ENCODE data around the gene FLT1.
A peak's percentile ranks its signal among the peaks of the same experiment; 100 is the strongest.

FLT1 gene

GRCh38 chr13:28488376-28489005 lies 6.4 kb downstream of the FLT1 start:
- no peak for TF ChIP-seq CTCF (IDR thresholded peaks at IDR 0.05; ENCODE audit: low read depth, low read length)
- DNase-seq (ENCODE audit: extremely low read depth, low read depth): no peak

GRCh38 chr13:28485996-28486543 lies 8.9 kb downstream of the FLT1 start:
- no peak for DNase-seq (ENCODE audit: extremely low read depth, low read depth)
- TF ChIP-seq CTCF (IDR thresholded peaks at IDR 0.05; ENCODE audit: low read depth, low read length): no peak

GRCh38 chr13:28485551-28485950 lies 9.4 kb downstream of the FLT1 start:
- TF ChIP-seq CTCF (IDR thresholded peaks at IDR 0.05; ENCODE audit: low read depth, low read length): no peak
- DNase-seq (ENCODE audit: extremely low read depth, low read depth): no peak

GRCh38 chr13:28485097-28485496 lies 9.8 kb downstream of the FLT1 start:
- TF ChIP-seq CTCF (IDR thresholded peaks at IDR 0.05; ENCODE audit: low read depth, low read length): no peak
- no peak for DNase-seq (ENCODE audit: extremely low read depth, low read depth)

GRCh38 chr13:28483313-28483931 lies 11.5 kb downstream of the FLT1 start:
- no peak for DNase-seq (ENCODE audit: extremely low read depth, low read depth)
- peak; percentile 8 for TF ChIP-seq CTCF (IDR thresholded peaks at IDR 0.05; ENCODE audit: low read depth, low read length)

GRCh38 chr13:28479005-28479404 lies 15.9 kb downstream of the FLT1 start:
- DNase-seq (ENCODE audit: extremely low read depth, low read depth): no peak
- TF ChIP-seq CTCF (IDR thresholded peaks at IDR 0.05; ENCODE audit: low read depth, low read length): no peak

GRCh38 chr13:28478127-28478526 lies 16.8 kb downstream of the FLT1 start:
- no peak for DNase-seq (ENCODE audit: extremely low read depth, low read depth)

More at GRCh38 chr13:28478127-28478526, 16.8 kb downstream of the FLT1 start:
- TF ChIP-seq CTCF (IDR thresholded peaks at IDR 0.05; ENCODE audit: low read depth, low read length): no peak

All from AG09319 (cell line).